ENCODE results near the gene CORO6. TPM values are rescaled to one million over a fixed set of nuclear protein-coding genes. Genes with fewer than 3 reads are reported as not detected.

CORO6 gene
- total and polyA plus RNA-seq, 7 experiments from 2014 or later = 0.15 to 3.1 (median 1.5) TPM

Other genes with a start within 250 kb of the CORO6 start
- gene TAOK1, start 232.5 kb downstream of the CORO6 start, total RNA-seq = 10 to 100 TPM; 62.4 to 70.1 (median 66.5) TPM
- gene TAOK1, start 232.5 kb downstream of the CORO6 start, polyA plus RNA-seq = 1 to 10 TPM; 2.2 to 3.2 TPM
- gene ABHD15, start 55.9 kb downstream of the CORO6 start, total RNA-seq = 10 to 100 TPM in 2 of 5 experiments, 1 to 10 TPM in 3; 8.6 to 17.6 (median 10.0) TPM
- 1 to 10 TPM; 3.1 to 5.3 TPM for gene ABHD15, start 55.9 kb downstream of the CORO6 start, polyA plus RNA-seq
- 10 to 100 TPM; 61.6 to 87.5 (median 62.8) TPM for gene TP53I13, start 54.2 kb downstream of the CORO6 start, total RNA-seq
- 10 to 100 TPM; 19.3 to 26.8 TPM for gene TP53I13, start 54.2 kb downstream of the CORO6 start, polyA plus RNA-seq
- 10 to 100 TPM; 42.5 to 76.3 (median 62.4) TPM for gene GIT1, start 33.3 kb downstream of the CORO6 start, total RNA-seq
- gene GIT1, start 33.3 kb downstream of the CORO6 start, polyA plus RNA-seq = 10 to 100 TPM in 1 of 2 donors, 1 to 10 TPM in 1; 6.8 to 20.0 TPM
- 1 to 10 TPM in 3 of 5 experiments, under 1 TPM in 2; 0.70 to 9.8 (median 1.5) TPM for gene ANKRD13B, start 29.8 kb downstream of the CORO6 start, total RNA-seq
- under 1 TPM in 1 of 2 donors, not detected in 1; 0.51 TPM for gene ANKRD13B, start 29.8 kb downstream of the CORO6 start, polyA plus RNA-seq

Data from naive thymus-derived CD4-positive, alpha-beta T cell (primary cell).